GM21390 (cell line): ENCODE results near the gene ARAP3.
A peak's percentile ranks its signal among the peaks of the same experiment; 100 is the strongest.

Experiments
- ATAC-seq: cut with Tn5 transposase; IDR thresholded peaks from one replicate; pipeline ENCODE4 v1.9.1; 2021; ENCODE audit not compliant: unreplicated experiment

ARAP3 gene

GRCh38 chr5:141672841-141673813, 8.9 kb downstream of the ARAP3 start:
- no peak for ATAC-seq

- ATAC-seq, result no peak
Measured at GRCh38 chr5:141672071-141672840, 9.8 kb downstream of the ARAP3 start.

- ATAC-seq, result no peak
Measured at GRCh38 chr5:141669520-141669919, 12.5 kb downstream of the ARAP3 start.

GRCh38 chr5:141668601-141669265, 13.3 kb downstream of the ARAP3 start:
- no peak for ATAC-seq

- ATAC-seq, result no peak
Measured at GRCh38 chr5:141665995-141666940, 15.8 kb downstream of the ARAP3 start.

GRCh38 chr5:141664733-141665461, 17.1 kb downstream of the ARAP3 start:
- ATAC-seq, result peak; percentile 93

- ATAC-seq, result no peak
Measured at GRCh38 chr5:141663506-141663905, 18.5 kb downstream of the ARAP3 start.

GRCh38 chr5:141662028-141662427, 20.0 kb downstream of the ARAP3 start:
- ATAC-seq, result no peak

- no peak for ATAC-seq
Measured at GRCh38 chr5:141657937-141658545, 24.0 kb downstream of the ARAP3 start.

- ATAC-seq, result no peak
Measured at GRCh38 chr5:141657404-141657803, 24.6 kb downstream of the ARAP3 start.

- ATAC-seq, result no peak
Measured at GRCh38 chr5:141656396-141656795, 25.6 kb downstream of the ARAP3 start.

GRCh38 chr5:141655020-141655419, 27.0 kb downstream of the ARAP3 start:
- no peak for ATAC-seq

GRCh38 chr5:141654298-141654697, 27.7 kb downstream of the ARAP3 start:
- no peak for ATAC-seq

GRCh38 chr5:141651728-141652105, 30.3 kb downstream of the ARAP3 start:
- no peak for ATAC-seq

- peak; percentile 99 for ATAC-seq
Measured at GRCh38 chr5:141650851-141651727, 30.9 kb downstream of the ARAP3 start, which contains the start of gene FCHSD1. FCHSD1 (minus strand) TSS chr5:141651418; CDS start chr5:141651368, 50 bp downstream.

- ATAC-seq, result no peak
Measured at GRCh38 chr5:141649972-141650371, 32.1 kb downstream of the ARAP3 start.

- no peak for ATAC-seq
Measured at GRCh38 chr5:141649056-141649688, 32.9 kb downstream of the ARAP3 start.

GRCh38 chr5:141647851-141648250, 34.2 kb downstream of the ARAP3 start:
- ATAC-seq, result no peak
